Osteoblast (primary cell): ENCODE results near the gene PARD3. TPM values are rescaled to one million over a fixed set of nuclear protein-coding genes. Genes with fewer than 3 reads are reported as not detected.

ENCODE experiments used
- DNase-seq: peaks from one replicate; pipeline ENCODE4 v3.0.0; 2011; ENCODE audit warnings: low spot score, mixed read lengths; ENCODE audit not compliant: insufficient read length; ENCODE audit errors: missing footprints
- H2AFZ ChIP-seq: 2 replicates; pipeline ENCODE4 v1.6.0; 2011; ENCODE audit warnings: mild to moderate bottlenecking, low read length
- H3K27ac ChIP-seq: 2 replicates; pipeline ENCODE4 v1.5.1; 2011; ENCODE audit warnings: mild to moderate bottlenecking, low read depth, low read length, moderate library complexity
- H3K27me3 ChIP-seq: 2 replicates; pipeline ENCODE4 v1.6.0; 2012; ENCODE audit warnings: mild to moderate bottlenecking, control low read depth, inconsistent platforms, low read length, moderate library complexity; ENCODE audit not compliant: insufficient read depth
- H3K36me3 ChIP-seq: 2 replicates; pipeline ENCODE4 v1.5.1; 2011; ENCODE audit warnings: mild to moderate bottlenecking, low read length, control low read depth, moderate library complexity; ENCODE audit not compliant: insufficient read depth
- H3K4me1 ChIP-seq: 2 replicates; pipeline ENCODE4 v1.5.1; 2011; ENCODE audit warnings: mild to moderate bottlenecking, low read length, control low read depth, moderate library complexity; ENCODE audit not compliant: insufficient read depth
- H3K4me2 ChIP-seq: 2 replicates; pipeline ENCODE4 v1.6.0; 2011; ENCODE audit warnings: mild to moderate bottlenecking, low read length; ENCODE audit not compliant: insufficient read depth
- H3K4me3 ChIP-seq: fragments of 200-600 bp; sonication (generic); 3 replicates; pipeline ENCODE4 v1.5.1; 2012; ENCODE audit warnings: mild to moderate bottlenecking, low read length, inconsistent platforms; ENCODE audit not compliant: insufficient read depth
- H3K79me2 ChIP-seq: 2 replicates; pipeline ENCODE4 v1.6.0; 2012; ENCODE audit warnings: mild to moderate bottlenecking, low read length, control low read depth, inconsistent platforms; ENCODE audit not compliant: insufficient read depth
- H3K9me3 ChIP-seq: 2 replicates; pipeline ENCODE4 v1.5.1; 2011; ENCODE audit warnings: low read depth, low read length, control low read depth
- H4K20me1 ChIP-seq: 2 replicates; pipeline ENCODE4 v1.6.0; 2012; ENCODE audit warnings: mild to moderate bottlenecking, low read length, control low read depth; ENCODE audit not compliant: insufficient read depth
- total RNA-seq: library from RNA; depleted of rRNA; stranded (reverse); fragments of >200 nt; gene quantifications from 2 replicates; pipeline ENCODE4 v1.2.3, GENCODE V29; 2012
- TF ChIP-seq, protein P1 (sequence below): IDR thresholded peaks from 2 replicates; pipeline ENCODE4 v1.5.1; 2011; ENCODE audit warnings: mild to moderate bottlenecking, low read depth, low read length, moderate library complexity; ENCODE audit errors: extremely low read depth

The PARD3 gene
- total RNA-seq, 1 donor, result 71.7 TPM

DNA sequence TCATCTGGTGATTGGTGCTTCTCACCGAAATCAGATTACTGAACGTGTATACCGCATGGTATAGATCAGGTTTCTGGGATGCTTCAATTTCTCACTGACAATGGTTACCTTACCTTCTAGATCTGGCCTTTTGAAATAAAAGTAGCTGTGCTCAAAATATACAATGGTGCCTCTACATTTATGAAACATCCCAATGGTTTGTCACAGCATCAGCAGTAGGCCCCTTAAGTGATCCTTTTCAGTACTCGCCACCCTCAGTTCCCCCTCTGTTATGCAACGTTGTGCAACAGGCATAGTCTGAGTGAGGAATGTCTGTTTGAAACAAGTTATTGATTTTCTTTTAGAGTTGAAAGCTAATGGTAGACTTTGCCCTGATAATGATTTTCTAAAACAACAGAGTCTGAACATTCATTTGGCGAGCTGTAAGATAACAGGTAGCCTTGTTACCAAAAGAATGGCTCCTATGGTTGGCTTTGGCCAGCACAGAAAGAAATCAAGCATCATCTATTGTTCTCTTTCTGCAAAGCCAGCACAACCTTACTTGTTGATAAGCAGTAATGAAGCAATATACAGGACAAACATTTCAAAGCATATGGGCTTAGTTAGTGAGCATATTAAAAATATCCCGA, 693.9 kb downstream of the PARD3 start:
- Histone ChIP-seq H3K4me2 (no peak overlapping the region), H2AFZ (peak overlapping the region; percentile 64), H4K20me1 (no peaks in the 10 kb centered on the region), H3K27me3 (no peaks in the 10 kb centered on the region), H3K4me1 (peaks cover 18% of the 10 kb centered on the region), H3K9me3 (no peaks in the 10 kb centered on the region), H3K4me3 (no peak overlapping the region), H3K36me3 (no peaks in the 10 kb centered on the region), H3K79me2 (no peaks in the 10 kb centered on the region), H3K27ac (no peak overlapping the region)
- TF ChIP-seq, protein P1, sequence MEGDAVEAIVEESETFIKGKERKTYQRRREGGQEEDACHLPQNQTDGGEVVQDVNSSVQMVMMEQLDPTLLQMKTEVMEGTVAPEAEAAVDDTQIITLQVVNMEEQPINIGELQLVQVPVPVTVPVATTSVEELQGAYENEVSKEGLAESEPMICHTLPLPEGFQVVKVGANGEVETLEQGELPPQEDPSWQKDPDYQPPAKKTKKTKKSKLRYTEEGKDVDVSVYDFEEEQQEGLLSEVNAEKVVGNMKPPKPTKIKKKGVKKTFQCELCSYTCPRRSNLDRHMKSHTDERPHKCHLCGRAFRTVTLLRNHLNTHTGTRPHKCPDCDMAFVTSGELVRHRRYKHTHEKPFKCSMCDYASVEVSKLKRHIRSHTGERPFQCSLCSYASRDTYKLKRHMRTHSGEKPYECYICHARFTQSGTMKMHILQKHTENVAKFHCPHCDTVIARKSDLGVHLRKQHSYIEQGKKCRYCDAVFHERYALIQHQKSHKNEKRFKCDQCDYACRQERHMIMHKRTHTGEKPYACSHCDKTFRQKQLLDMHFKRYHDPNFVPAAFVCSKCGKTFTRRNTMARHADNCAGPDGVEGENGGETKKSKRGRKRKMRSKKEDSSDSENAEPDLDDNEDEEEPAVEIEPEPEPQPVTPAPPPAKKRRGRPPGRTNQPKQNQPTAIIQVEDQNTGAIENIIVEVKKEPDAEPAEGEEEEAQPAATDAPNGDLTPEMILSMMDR, result no peak
- DNase-seq, result no peak

DNA sequence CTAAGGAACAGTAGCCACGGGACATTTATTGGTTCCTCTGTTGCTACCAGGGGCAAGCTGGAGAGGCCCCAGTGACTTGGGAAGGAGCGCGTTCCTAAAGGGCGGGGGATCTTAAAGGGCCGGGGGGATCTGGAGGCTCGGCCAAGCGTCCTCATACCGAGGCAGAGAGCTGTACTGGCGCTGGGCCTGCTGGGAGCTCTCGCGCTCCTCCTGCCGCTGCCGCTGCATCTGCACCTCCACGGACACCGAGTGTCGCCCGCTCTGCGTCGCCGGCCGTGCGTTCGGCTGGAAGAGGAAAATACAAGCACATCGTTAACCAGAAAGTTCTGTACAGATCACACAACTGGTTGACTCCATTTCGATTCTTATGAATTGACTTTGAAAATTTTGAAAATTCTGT, 695.6 kb downstream of the PARD3 start:
- no peak for DNase-seq
- no peaks in the 10 kb centered on the region for H3K27me3 ChIP-seq

DNA sequence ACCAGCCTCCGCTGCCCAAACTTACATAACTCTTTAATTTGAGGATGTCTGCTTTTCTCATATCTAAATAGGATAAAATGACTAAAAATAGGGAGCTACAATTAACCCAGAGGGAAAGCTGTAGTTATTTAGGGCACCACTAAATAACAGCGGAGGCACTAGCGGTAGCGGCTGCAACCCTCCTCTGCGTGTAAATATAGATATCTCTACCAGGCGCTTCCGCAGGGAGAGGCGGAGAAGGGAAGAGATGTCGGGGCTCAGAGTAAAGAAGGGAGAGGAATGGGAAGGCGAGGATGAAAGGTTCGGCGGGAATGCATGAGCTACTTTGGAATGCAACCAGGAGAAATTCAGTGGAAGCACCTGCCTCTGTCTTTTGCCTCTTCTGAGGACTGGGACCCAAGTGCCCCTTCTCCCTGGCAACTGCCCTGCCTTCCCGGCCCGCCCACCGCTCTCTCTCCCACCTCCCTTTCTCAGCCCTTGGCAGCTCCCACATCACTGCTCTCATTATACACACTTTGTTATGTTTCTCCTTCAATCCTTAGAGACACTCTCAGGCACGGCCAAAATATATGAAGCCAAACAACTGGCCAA, 698.3 kb downstream of the PARD3 start:
- Histone ChIP-seq H3K79me2 (no peaks in the 10 kb centered on the region), H3K27ac (no peak overlapping the region), H3K4me3 (no peak overlapping the region), H2AFZ (no peak overlapping the region), H4K20me1 (no peaks in the 10 kb centered on the region), H3K4me1 (peaks cover 3% of the 10 kb centered on the region), H3K9me3 (no peaks in the 10 kb centered on the region), H3K4me2 (no peak overlapping the region), H3K27me3 (no peaks in the 10 kb centered on the region), H3K36me3 (no peaks in the 10 kb centered on the region)
- DNase-seq, result no peak
- TF ChIP-seq, protein P1, result no peak

More for the DNA sequence above, 695.6 kb downstream of the PARD3 start:
- H3K27ac ChIP-seq, result no peak overlapping the region
- TF ChIP-seq, protein P1, result no peak
- no peaks in the 10 kb centered on the region for H3K36me3 ChIP-seq
- no peak overlapping the region for H3K4me2 ChIP-seq
- H2AFZ ChIP-seq, result no peak overlapping the region
- H4K20me1 ChIP-seq, result no peaks in the 10 kb centered on the region
- H3K79me2 ChIP-seq, result no peaks in the 10 kb centered on the region
- no peak overlapping the region for H3K4me3 ChIP-seq
- H3K4me1 ChIP-seq, result peaks cover 14% of the 10 kb centered on the region
- no peaks in the 10 kb centered on the region for H3K9me3 ChIP-seq

DNA sequence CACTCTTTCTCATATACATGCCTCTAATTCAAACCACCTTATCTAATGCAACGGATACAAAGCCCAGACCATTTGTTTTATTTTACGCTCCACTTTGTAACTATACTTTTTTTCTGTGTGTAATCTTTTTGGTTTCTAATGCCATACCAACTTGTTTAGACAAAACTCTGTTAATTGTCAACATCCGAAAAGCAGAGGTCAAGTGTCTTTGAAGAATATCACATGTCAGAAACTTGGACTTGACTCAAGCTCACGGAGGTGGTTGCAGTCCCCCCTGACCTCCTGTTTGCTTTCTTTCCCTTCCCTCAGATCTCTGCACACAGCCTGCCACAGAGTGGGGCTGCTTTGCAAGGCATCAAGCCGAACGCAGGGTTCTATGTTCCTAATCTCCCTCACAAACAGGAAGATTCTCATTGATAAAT, 698.9 kb downstream of the PARD3 start:
- H3K4me1 ChIP-seq, result no peaks in the 10 kb centered on the region
- no peaks in the 10 kb centered on the region for H3K27me3 ChIP-seq
- no peaks in the 10 kb centered on the region for H3K36me3 ChIP-seq
- H3K4me2 ChIP-seq, result no peak overlapping the region
- H3K4me3 ChIP-seq, result no peak overlapping the region
- no peaks in the 10 kb centered on the region for H3K9me3 ChIP-seq
- no peak for DNase-seq
- H3K79me2 ChIP-seq, result no peaks in the 10 kb centered on the region
- TF ChIP-seq, protein P1, result no peak
- H3K27ac ChIP-seq, result no peak overlapping the region
- H2AFZ ChIP-seq, result no peak overlapping the region
- no peaks in the 10 kb centered on the region for H4K20me1 ChIP-seq
